Kidney capillary endothelial cell (primary cell): ENCODE measurements around the gene CUBN.
A peak's percentile ranks its signal among the peaks of the same experiment; 100 is the strongest.

Experiments used
- DNase-seq: peaks from one replicate; pipeline ENCODE4 v3.0.0-alpha.2; 2018; ENCODE audit warnings: low spot score

CUBN gene

DNA sequence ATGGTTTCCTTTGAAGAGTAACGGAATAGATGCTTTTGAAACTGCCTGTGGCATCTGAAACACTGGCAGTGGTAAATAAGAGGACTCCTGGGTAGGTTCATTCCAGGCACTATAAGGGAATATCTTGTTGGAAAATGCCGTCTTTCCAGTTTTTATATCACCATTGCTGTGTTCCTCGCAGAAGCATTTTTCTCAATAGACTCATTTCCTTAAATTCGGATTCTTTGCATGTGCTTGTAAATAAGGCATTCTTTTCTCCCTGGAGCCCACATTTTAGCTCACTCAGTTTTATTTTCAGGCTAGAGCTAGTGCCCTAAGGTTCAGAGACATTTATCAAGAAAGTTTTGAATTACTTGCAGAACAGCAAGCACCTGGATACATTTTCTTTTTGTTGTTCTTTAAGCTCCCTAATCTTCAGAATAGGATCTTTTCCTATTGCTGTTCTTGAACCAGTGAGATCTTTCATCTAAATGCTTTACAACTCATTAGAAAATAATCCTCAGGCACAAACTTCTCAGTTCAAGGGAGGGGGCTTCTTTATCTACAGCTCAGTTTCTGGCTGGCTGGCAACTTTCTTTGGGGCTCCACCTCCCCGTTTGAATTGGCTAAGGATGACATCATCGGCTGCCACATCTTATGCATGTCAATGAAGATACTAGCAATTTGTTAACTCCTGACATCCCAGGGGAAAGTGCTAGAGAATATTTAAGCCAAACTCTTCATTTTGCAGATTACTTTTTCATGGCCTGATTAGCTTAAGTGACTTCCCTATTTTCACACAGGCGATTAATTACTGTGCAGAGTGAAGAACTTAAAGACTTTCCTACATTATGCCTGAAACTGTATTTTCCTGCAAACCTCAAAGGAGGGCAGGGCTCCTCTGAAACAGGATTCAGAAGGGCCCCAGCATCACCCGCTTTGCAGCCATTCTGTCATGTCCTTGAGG is 178.7 kb downstream of the CUBN start:
- DNase-seq = peak; percentile 34

DNA sequence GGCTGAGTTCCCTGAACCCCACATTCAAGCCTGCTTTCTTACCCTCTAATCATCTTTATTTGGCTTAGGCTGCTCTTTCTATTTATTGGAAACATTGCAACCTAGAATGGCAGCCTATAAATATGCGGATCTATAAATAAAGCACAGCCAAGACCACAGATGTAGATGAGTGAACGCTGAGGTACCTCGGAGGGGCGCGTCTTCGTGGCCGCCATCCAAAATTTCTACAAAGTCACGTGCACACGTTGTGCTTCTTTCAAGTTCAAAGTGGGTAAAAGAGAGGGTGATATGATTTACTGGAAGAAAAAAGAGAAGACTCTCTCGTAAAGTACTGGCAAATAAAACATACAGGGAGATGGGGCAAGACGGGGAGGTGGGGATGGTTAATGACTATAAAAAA is 179.8 kb downstream of the CUBN start:
- no peak for DNase-seq

DNA sequence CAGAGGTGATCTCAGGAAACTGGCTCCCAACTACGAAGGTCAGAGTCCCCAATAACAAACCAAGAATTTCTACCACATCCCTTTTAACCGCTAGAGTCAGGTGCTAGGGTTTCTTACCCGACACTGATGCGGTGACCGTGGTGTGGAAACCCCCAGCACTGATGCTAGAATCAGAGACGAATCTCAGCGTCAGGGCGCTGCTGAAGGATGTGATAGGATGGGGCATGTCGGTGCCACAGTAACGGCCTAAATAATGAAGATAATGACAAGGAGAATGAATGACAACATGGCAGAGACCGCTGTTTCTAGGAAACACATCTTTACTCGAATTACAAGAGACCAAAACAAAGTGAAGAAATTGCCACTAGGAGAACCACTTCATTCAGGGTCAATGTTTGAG is 181.2 kb downstream of the CUBN start:
- no peak for DNase-seq

DNA sequence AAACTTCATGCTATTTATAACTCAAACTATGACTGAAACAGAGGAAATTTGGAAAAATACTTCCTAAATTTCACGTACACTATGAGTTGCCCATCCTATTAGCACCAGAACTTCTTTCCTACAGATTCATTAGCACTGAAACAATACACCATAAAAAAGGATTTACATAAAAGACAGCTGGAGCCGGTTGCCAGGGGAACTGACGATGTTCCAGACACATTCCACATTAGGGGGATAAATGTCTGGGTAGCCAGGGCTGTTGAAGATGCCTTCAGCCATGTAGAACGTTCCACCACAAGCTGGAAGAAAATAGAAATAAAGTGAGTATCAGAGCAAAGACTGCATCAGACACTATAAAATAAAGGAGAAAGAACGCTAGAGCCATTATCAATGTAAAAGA is 182.5 kb downstream of the CUBN start:
- no peak for DNase-seq

DNA sequence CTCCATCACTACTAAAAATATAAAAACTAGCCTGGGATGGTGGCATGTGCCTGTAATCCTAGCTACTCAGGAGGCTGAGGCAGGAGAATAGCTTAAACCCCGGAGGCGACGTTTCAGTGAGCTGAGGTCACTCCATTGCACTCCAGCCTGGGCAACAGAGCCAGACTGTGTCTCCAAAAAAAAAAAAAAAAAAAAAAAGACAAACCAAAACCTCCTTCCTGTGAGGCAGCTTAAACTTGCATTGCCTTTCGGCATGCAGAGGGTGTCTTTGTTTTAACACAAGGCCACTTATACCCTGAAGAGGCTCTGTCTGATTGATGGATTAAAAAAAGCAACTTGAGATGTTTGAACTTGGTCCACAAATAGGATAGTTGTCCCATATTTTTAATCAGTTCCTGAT is 184.0 kb downstream of the CUBN start:
- DNase-seq = no peak

DNA sequence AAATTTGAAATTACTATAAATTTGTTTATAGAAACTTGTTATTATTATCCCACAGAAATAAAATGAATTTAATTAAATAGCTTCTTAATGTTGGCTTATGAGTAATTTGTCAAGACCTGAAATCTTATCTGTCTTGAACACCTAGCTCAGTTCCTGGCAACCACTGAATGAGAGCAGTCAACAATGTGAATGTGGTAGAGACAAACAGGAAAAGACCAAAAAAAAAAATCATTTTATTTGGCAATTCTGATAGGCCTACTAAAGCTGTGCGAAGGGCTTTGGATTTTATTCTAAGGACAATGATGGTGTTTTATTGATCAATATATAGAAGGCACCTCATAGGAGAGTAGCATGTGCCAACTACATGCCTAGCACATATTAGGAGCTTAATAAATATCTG is 184.6 kb downstream of the CUBN start:
- no peak for DNase-seq

DNA sequence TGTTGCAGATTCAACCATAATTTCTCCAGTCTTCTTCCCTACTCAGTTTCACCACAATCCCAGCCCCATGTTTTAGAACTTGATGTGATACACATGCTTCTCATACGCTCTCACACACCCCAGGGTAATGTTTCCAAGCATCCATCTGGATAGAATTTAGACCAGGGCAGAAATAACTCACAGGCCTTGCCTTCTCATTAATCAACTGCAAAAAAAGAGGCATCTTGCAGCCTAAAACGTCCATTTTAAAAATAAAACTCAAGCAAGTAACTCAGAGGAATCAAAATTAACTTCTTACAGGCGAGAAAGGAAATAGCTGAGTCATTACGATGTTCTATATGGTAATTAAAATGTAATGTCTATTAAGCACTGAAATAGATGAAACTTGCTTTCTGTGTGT is 185.2 kb downstream of the CUBN start:
- DNase-seq = no peak

DNA sequence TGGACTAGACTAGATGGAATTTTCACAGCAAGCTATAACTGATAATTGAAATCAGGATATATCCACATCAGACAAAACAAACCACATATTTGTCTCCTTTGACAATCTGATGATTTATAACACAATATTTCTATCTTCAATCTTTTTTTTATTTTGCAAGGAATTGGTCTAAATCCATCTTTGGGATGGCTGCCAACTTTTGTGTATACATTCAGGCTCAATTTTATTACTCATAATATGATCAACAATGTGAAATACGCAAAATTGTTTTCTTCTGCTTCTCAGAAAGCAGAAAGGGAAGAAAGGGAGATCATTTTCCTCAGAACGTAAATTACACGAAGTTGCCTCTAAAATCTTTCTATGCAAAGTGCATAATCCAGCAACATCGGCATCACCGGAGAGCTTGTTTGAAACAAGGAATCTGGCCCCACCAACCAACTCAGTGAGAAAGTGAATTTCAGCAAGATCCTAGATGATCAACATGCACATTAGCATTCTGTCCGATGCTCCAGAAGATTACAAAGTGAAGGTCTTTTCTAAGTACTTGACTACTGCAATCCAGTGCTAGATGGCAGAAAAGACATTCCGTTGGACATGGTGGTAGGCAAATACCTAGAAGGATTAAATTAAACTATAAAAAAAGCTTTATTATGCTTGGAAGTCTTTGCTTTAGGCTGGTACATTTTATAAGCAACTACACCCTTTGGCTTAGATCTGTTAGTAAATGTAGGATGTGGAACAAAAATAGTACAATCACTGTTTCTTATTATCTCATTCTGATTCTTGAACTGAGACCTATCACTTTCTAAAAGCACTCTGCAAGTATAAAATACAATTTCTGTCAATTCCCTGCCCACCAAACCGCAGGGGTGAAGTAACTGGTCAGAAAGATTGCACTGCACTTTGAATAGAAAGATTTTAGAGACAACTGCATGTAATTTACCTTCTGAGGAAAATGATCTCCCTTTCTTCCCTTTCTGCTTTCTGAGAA is 186.0 kb downstream of the CUBN start:
- no peak for DNase-seq

DNA sequence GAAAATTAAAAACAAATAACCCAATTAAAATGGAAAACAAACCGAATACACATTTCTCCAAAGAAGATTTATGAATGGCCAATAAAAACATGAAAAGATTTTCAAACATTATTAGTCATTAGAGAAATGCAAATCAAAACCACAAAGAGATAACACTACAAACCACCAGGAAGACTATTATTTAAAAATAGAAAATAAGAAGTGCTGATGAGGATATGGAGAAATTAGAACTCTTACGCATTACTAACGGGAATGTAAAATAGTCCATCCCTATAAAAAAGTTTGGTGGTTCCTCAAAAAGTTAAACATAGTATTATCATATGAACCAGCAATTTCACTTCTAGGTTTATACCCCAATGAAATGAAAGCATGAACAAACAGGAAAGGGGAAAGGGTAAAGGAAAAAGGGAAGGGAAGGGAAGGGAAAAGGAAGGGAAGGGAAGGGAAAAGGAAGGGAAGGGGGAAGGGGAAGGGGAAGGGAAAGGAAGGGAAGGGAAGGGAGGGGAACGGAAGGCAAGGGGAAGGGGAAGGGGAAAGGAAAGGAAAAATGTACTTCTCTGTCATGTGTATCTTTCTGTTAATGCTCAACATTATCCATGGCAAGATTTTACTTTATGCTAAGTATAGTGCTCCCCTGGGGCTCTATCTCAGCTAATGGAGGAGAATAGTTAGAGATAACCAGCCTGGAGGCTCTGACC is 187.1 kb downstream of the CUBN start:
- DNase-seq = no peak

DNA sequence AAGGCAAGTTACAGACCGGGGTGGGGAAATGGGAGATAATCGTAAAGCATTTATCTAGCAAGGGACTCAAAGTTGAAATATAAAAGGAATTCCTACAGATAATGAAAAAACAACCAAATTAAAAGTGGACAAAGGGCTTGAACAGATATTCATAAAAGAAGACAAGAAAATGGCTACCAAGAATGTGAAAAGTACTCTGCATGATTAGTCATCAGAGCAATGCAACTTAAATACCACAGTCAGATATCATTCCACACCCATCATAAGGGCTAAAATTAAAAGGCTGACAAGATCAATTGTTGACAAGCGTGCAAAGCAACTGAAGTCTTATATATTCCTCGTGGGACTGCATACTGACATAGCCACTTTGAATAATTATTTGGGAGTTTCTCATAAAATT is 187.7 kb downstream of the CUBN start:
- DNase-seq = no peak

DNA sequence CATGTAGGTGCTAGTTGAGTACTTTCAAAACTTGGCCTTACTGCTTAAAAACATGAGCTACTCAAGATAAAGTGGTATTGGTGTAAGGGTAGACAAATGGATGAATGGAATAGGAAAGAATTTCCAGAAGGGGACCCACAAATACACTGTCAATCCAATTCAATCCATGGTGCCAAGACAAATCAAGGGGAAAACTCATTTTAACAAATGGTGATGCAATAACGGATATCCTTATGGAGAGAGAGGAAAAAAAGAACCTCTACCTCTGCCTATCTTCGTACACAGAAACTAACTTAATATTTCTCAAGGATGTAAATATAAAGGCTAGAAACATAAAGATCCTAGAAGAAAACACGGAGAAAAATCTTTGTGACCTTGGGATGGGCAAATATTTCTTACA is 188.5 kb downstream of the CUBN start:
- no peak for DNase-seq

DNA sequence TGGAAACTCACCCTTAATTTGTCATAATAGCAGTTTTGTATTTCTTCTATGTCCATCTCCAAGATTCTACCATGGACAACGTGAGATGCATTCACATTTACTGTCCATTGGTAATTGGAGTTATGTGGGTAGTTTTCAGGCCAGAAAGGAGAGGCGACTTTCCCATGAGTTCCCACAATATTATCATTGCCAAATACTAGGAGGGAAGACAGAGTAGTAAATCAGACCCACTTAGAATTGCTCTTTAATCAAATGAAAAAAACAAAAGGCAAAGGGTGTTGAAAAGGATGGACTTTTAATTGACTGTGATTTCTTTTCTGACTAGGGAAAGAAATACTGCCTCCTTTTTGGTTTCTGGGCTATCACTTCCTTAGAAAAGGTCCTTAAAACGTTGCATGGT is 190.7 kb downstream of the CUBN start:
- DNase-seq = no peak

DNA sequence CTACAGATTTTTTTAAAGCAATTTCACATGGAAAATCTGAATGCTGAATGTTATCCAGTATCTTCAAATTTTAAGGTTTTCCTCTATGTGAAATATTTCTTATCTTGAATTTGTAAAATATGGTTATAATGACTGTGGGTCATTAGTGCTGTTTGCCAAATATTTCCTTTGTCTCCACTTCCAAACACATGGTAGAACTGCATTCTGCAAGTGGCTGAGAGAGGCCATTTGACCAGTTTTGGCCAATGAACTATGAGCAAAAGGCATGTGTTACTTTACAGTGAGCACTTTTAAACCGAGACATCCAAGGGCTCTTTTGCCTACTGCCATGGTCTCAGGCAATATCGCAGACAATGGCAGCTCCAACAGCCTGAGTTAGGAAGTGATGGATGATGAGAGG is 195.2 kb downstream of the CUBN start:
- DNase-seq = no peak

DNA sequence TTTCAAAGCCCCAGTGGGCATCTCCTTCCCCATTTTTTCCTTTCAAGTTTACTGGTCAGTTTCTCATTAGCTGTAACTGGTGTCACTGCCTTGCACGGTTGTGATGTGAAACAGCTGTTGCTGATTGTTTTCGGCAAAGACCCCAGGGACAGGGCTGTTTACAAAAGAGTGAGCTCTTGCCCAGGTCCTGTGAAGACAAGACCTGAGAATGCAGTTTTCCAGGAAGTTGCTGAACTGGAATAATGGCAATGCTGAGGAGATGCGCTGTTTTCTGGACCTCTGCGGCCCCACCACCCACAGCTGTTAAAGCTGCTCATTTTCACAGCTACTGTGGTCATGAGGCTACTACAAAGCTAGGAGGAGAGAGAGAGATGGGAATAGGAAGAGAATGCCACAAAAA is 195.8 kb downstream of the CUBN start:
- no peak for DNase-seq

DNA sequence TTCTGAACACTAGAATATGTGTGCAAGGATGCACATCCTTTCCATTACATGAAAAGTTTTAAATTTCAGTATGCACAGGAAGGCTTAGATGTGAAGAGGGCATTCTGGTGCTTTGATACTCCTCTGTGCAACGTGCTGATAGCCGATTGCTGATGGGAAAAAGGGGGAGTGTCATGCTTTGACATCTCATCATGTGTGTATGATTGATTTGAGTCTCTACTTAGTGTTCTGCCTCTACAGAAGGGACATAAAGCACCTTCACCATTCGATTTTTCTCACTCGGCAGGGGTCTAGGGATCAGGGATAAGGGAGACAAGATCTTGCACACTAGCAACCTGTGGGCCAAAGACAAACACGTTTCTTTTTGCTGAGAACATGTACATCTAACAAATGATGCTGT is 197.7 kb downstream of the CUBN start:
- DNase-seq = no peak

DNA sequence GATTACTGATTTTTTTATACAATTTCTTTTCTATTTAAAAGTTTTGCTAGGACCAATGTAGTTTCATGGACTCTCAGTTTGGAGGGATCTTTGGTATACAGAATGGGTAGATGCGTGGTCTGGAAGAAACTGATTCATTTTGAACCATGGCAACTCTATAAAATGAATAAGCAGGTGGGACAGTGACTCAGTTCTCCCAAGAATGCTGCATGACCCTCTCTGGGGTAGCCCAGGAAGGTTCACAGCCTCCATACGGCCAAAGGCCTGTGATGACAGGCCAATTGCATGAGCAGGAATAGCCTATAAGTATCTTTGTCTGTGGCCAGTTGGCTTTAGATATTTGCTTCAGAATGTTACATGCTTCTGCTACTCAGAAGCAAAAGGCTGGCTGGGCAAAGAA is 199.1 kb downstream of the CUBN start:
- DNase-seq = no peak

DNA sequence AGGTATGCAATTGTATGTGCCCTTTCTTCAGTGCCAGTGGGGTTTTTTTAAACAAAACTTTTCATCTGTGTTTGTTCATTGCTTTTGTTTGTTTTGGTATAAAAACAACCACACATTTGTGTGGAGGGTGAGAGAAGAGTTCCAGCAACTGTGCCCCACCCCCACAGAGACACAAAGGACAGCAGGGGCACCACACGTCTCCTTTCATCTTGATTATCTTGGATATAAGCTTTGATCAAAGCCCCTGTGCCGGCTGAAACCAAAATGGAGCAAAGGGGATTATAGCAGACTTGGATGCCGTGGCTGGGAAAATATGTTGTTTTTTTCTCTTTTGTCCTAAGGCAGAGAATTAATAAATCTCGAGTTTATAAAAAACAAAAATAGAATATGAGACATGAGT is 200.5 kb downstream of the CUBN start:
- no peak for DNase-seq

DNA sequence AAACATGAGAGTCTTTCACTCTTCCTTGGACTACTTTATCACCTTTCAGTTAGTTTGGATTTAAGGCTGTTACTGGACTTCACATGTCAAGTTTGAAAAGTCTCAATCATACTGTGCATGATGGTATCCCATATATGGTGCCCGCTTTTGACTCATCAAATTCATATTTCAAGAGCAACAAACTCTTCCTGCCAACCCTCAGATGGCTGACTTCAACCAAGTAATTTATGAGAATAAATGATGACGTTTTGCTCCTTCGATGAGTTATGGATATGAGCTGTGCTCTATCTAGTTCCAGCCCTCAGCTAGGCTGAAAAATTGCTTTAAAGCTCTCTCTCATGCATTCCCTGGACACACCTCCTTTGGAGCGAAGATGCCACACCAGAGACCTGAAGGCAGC is 202.1 kb downstream of the CUBN start:
- no peak for DNase-seq

DNA sequence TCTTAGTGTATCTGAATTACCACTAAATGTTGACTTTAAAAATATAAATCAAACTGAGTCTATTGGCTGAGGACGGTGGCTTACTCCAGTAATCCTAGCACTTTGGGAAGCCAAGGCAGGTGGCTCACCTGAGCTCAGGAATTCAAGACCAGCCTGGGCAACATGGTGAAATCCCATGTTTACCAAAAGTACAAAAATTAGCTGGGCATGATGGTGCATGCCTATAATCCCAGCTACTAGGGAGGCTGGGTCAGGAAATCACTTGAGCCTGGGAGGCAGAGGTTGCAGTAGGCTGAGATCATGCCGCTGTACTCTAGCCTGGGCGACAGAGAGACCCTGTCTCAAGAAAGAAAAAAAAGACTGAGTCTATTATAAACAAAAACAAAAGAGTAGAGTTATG is 205.9 kb downstream of the CUBN start:
- no peak for DNase-seq

DNA sequence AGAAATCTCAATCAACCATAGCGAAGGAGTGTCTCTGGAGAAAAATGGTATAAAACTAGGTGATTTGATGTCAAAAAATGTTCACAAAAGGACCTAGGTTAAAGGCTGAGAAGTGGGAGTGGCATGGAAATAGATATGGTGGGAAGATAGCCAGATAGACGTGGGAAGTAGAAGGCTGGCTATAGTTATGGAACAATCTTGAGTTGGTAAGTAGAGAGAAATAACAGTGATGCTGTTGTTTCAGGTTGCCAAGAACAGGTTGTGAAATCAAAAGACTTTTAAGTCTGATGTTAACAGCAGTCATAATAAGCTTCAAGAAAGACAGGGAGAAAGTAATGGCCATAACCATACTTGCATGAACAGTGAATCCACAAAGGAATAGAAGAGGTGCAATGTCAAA is 206.3 kb downstream of the CUBN start:
- no peak for DNase-seq

DNA sequence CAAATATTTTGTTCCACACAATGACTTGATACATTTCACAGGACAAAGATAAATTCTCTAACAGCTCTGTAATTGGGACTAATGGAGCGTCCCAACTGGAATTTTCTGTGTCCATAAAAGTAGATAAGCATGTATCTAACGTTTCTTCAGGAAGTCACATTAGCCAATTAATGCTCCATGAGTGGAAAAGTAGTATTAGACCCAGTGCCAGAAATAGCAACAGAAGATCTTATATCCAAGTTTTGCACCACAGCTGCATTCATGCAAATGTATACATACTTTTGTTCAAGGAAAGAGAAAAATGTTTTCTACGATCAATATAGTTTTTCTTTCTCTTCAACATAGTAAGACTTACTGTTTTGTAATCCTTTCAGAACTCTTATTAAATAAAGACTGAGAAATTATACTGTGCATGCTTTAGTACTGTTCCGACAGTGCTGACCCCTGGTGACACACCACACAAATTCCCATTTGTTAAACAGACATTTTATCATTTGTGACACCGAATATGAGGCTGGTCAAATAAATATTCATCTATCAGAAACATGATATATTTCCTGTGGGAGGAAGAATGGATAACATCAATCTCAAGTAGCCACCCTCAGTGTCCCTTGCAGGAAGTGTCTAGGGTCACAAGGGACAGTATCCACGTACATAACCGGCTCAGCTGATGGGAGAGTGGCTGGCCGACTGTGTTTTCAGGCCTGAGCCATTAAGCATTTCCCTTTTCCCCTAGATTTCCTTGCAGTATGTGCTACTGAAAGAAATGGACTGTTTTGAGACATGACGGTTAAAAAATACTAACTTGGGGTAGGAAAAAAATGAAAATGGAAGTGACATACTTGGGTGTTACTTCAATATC is 210.3 kb downstream of the CUBN start:
- DNase-seq = peak; percentile 46
